Activated CD4-positive, alpha-beta T cell treated with anti-CD3 and anti-CD28 coated beads for 36 hours (primary cell): ENCODE measurements around the gene MICAL2. TPM values are rescaled to one million over a fixed set of nuclear protein-coding genes. Genes with fewer than 3 reads are reported as not detected.

ENCODE experiments used
- ATAC-seq: fragments of 200-7000 bp; cut with Tn5 transposase; one replicate; pipeline ENCODE4 v1.10.0; 2021; ENCODE audit warnings: mild to moderate bottlenecking, moderate library complexity
- CTCF ChIA-PET: fragments of 350-600 bp; sonication (Branson Sonifier 250); formaldehyde crosslinking; loops from one replicate; lab custom pipeline; 2021; ENCODE audit warnings: antibody characterized with exemption; lab: Charles Lee
- POLR2A ChIA-PET: fragments of 350-600 bp; sonication (Branson Sonifier 250); formaldehyde crosslinking; loops from one replicate; lab custom pipeline; 2021; ENCODE audit warnings: antibody characterized with exemption, inconsistent platforms; lab: Charles Lee
- DNase-seq: peaks from one replicate; pipeline ENCODE4 v3.0.0-alpha.2; 2020
- H3K27ac Mint-ChIP-seq: one replicate; pipeline ENCODE4 v1.8.0; 2021; ENCODE audit warnings: mixed read lengths
- H3K27me3 Mint-ChIP-seq: one replicate; pipeline ENCODE4 v1.8.0; 2021; ENCODE audit warnings: mixed read lengths
- H3K36me3 Mint-ChIP-seq: one replicate; pipeline ENCODE4 v1.8.0; 2021; ENCODE audit warnings: low read depth, mixed read lengths
- H3K4me1 Mint-ChIP-seq: one replicate; pipeline ENCODE4 v1.8.0; 2021; ENCODE audit warnings: mixed read lengths
- H3K4me3 Mint-ChIP-seq: one replicate; pipeline ENCODE4 v1.8.0; 2021; ENCODE audit warnings: mild to moderate bottlenecking, moderate library complexity, mixed read lengths
- H3K9me3 Mint-ChIP-seq: one replicate; pipeline ENCODE4 v1.8.0; 2021; ENCODE audit warnings: low read depth, mixed read lengths
- intact Hi-C, 2 experiments: fragments of 100-400 bp; cut with DNase I in 1 of 2; cut with micrococcal nuclease in 1 of 2; formaldehyde crosslinking; loops; one replicate each; pipeline versions ENCODE4 v1.14.2 to v1.15.1; 2022 to 2024; cut with DNase I, micrococcal nuclease
- total RNA-seq, 2 experiments: library from RNA; stranded (reverse); gene quantifications; one replicate each; pipeline ENCODE4 v1.2.3, GENCODE V29; 2021

MICAL2 gene
- total RNA-seq, 2 experiments from 2014 or later, result 186 to 207 TPM

DNA sequence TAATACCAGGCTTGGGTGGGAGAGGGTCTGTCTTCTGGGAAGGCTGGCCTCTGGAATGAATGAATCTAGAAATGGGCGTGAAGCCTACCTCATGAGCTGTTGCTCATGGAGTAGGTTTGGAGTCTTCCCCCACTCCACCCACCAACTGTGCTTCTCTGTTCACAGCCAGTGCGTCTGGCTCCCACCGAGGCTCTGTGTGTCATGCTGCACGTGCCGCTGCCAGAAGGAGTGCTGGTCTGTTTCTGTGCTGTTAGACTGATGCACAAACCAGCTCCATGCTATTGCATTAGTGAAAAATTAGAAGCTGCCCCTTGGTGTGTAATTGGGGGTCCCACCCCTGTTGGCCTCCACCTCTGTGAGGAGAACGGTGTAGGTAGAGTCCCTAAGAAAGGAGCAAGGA, 134.7 kb downstream of the MICAL2 start:
- ATAC-seq, result no peak
- Mint-ChIP-seq H3K36me3 (peaks cover 31% of the 10 kb centered on the region), H3K27me3 (no peaks in the 10 kb centered on the region), H3K4me3 (no peak overlapping the region), H3K9me3 (no peaks in the 10 kb centered on the region), H3K4me1 (peaks cover 27% of the 10 kb centered on the region), H3K27ac (no peak overlapping the region)
- no peak for DNase-seq
- intact Hi-C loops, result no loop called here
- CTCF ChIA-PET, result interaction anchor here (0.7 kb wide), 1 partner anchor 189 kb away, joined by 3 read pairs; no protein-coding TSS in a partner anchor
- POLR2A ChIA-PET, result no interaction called here

DNA sequence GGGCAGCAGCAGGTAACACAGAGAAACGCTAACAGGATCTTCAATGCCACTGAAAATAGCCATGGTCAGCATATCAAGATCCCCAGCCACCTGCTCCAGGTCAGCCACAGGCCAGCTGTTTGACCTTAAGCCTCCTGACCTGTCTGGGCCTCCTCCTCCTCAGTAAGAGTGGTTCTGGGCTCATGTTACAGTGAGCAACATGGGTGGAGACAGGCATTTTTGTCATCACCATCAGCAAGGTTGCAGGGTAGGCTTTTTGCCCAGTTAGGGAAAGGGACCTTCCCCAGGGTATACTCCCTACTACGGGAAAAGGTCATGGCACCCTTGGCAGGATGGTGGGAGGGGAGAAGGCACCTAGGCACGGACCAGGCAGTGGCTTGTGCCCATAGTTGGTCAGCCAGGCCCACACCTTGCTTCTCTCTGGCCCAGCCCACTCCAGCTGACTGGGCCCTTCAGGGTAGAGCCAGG, 135.2 kb downstream of the MICAL2 start:
- intact Hi-C loops, result no loop called here
- no peak for DNase-seq
- ChIA-PET POLR2A (no interaction called here), CTCF (interaction anchor here (0.7 to 1.0 kb wide), 2 partner anchors 122 to 261 kb away, joined by 3 read pairs; no protein-coding TSS in a partner anchor)
- Mint-ChIP-seq H3K9me3 (no peaks in the 10 kb centered on the region), H3K27me3 (no peaks in the 10 kb centered on the region), H3K27ac (no peak overlapping the region), H3K4me1 (peaks cover 27% of the 10 kb centered on the region), H3K36me3 (peaks cover 27% of the 10 kb centered on the region), H3K4me3 (no peak overlapping the region)
- no peak for ATAC-seq

DNA sequence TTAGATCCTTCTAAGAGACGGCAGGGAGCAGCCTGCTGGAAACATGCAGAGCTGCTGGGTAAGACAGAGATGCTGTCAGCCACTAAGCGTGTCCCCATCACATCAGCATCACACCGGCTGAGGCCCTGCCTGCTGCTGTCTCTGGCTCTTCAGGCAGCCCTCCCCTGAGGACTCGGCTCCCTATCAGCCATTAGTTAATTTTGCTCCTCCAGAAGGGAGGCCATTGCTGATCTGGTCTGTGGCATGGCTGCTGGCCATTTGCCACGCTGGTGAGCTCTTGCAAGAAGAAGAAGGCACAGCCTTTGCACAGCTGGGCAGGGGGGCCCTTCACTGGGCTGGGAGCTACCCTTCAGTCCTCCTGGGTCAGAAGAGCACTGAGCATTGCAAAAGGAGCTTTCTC, 135.8 kb downstream of the MICAL2 start:
- ATAC-seq (no peak), DNase-seq (no peak)
- H3K27me3 Mint-ChIP-seq, result no peaks in the 10 kb centered on the region
- peaks cover 25% of the 10 kb centered on the region for H3K36me3 Mint-ChIP-seq
- intact Hi-C loops, result no loop called here
- ChIA-PET CTCF (interaction anchor here (0.7 to 1.1 kb wide), 3 partner anchors 123 to 260 kb away, joined by 3 to 4 read pairs (median 3); no protein-coding TSS in a partner anchor), POLR2A (no interaction called here)
- H3K4me1 Mint-ChIP-seq, result peaks cover 23% of the 10 kb centered on the region
- H3K27ac Mint-ChIP-seq, result no peak overlapping the region
- no peaks in the 10 kb centered on the region for H3K9me3 Mint-ChIP-seq
- H3K4me3 Mint-ChIP-seq, result no peak overlapping the region

DNA sequence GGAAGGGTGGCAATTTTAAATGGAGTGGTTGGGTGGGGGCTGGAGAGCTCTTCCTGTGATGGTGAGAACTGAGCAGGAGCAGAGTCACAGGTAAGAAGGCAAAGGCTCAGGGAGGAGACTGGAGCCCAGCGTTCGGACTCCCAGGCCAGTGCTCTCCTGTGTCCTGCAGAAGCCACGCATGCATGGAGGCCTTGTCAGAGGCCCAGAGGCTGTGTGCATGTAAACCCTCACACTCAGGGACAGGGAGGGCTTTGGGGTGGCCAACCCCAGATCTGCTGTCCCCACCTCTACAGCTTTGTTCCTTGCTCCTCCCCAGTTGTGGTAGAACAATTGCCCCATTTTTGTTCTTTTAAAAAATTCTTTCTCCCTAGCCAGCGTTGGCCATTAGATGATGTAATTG, 136.6 kb downstream of the MICAL2 start:
- ATAC-seq, result no peak
- peaks cover 21% of the 10 kb centered on the region for H3K36me3 Mint-ChIP-seq
- no peak overlapping the region for H3K27ac Mint-ChIP-seq
- ChIA-PET CTCF (interaction anchor here (1.1 kb wide), 1 partner anchor 199 kb away, joined by 4 read pairs; no protein-coding TSS in a partner anchor), POLR2A (no interaction called here)
- H3K9me3 Mint-ChIP-seq, result no peaks in the 10 kb centered on the region
- no peaks in the 10 kb centered on the region for H3K27me3 Mint-ChIP-seq
- DNase-seq, result no peak
- H3K4me1 Mint-ChIP-seq, result peaks cover 15% of the 10 kb centered on the region
- no peak overlapping the region for H3K4me3 Mint-ChIP-seq
- intact Hi-C loops, result no loop called here

DNA sequence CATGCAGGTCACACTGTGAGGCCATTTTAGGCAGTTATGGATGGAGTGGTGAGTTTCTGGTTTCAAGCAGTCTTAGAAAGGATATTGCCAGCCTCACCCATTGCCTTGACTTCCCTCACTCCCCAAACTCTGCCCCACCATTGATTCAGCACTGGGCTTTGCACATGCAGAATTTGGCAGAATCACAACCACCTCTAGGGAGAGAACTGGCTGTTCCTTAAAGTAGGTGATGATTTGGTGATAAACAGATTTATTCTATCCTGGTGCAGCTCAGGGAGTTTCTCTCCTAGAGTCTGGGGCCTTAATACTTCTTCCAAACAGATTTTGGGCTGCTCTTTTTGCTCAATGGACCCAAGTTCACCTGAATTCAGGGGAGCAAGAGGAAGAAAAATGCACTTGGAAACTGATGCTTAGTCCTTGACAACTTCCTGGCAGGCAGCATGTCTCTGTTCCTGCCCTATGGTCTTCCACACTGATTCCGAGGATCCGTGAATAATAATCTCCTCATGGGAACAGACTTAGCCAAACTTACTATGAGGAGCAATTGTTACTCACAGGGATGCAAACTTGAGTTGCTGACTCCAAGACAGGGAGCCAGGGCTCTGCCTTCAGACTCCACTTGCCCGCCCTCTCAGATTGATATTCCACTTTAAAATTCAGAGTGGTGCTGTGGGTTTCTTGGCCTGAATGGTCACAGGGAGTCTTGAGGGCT, 137.3 kb downstream of the MICAL2 start:
- intact Hi-C loops, result no loop called here
- ChIA-PET POLR2A (no interaction called here), CTCF (interaction anchor here (0.8 to 1.1 kb wide), 3 partner anchors 33 to 38 kb away, joined by 3 to 4 read pairs (median 3); no protein-coding TSS in a partner anchor)
- no peaks in the 10 kb centered on the region for H3K9me3 Mint-ChIP-seq
- peaks cover 17% of the 10 kb centered on the region for H3K36me3 Mint-ChIP-seq
- no peaks in the 10 kb centered on the region for H3K27me3 Mint-ChIP-seq
- no peak overlapping the region for H3K27ac Mint-ChIP-seq
- no peak overlapping the region for H3K4me3 Mint-ChIP-seq
- ATAC-seq (no peak), DNase-seq (no peak)
- peaks cover 7% of the 10 kb centered on the region for H3K4me1 Mint-ChIP-seq

DNA sequence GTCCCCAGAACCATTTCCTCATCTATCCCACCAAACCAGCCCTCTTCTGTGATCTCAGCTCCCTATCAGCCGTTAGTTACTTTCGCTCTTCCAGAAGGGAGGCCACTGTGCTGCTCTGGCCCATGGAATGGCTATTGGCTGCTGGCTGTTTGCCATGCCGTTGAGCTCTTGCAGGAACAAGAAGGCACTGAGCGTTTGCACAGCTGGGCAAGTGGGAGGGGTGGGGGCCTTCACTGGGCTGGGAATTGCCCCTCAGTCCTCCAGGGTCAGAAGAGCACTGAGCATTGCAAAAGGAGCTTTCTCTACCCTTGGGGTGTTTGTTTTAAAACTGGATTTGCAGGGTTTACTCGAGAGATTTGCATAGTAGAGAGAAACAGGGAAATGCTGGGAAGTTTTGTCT, 137.9 kb downstream of the MICAL2 start:
- H3K27ac Mint-ChIP-seq, result no peak overlapping the region
- H3K27me3 Mint-ChIP-seq, result no peaks in the 10 kb centered on the region
- ChIA-PET CTCF (interaction anchor here (0.6 to 1.1 kb wide), 6 partner anchors 12 to 622 kb away, joined by 3 to 5 read pairs (median 3); no protein-coding TSS in a partner anchor), POLR2A (no interaction called here)
- no peak overlapping the region for H3K4me3 Mint-ChIP-seq
- DNase-seq, result no peak
- peaks cover 16% of the 10 kb centered on the region for H3K36me3 Mint-ChIP-seq
- H3K4me1 Mint-ChIP-seq, result peaks cover 1% of the 10 kb centered on the region
- no peak for ATAC-seq
- no peaks in the 10 kb centered on the region for H3K9me3 Mint-ChIP-seq
- intact Hi-C loops, result no loop called here

DNA sequence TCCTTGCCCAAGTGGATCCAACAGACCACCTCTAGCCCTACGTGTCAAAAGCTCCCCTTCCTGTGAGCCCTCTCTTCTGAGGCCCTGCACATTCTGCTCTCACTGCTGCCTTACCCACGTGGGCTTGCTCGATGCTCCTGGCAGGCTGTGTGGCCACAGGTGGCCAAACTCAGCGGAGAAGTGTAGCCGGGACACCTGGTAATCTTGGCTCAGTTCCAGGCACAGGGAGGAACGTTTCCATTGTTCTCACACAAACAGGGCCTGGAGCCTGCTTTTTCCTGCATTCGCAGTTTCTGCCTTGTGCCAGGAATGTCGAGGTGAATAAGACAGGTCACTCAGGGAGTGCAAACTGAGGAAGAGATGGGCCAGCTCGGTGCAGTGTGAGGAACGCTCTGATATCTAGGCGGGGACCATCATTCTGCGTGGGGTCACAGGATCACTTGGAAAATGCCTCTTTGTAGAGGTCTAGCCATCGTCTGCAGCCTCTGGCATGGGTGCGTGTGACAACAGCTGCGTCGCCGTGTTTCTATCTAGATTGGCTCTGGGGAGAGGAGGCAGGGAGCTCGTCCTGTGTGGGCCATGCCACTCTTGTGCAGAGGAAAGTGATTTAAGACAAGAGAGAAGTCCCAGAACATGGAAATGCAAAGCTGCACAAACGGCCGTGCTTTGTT, 139.3 kb downstream of the MICAL2 start:
- no peak for DNase-seq
- intact Hi-C loops, result no loop called here
- Mint-ChIP-seq H3K27me3 (no peaks in the 10 kb centered on the region), H3K9me3 (no peaks in the 10 kb centered on the region), H3K27ac (no peak overlapping the region), H3K36me3 (peaks cover 11% of the 10 kb centered on the region), H3K4me1 (no peaks in the 10 kb centered on the region), H3K4me3 (no peak overlapping the region)
- ChIA-PET POLR2A (no interaction called here), CTCF (interaction anchor here (0.7 to 1.1 kb wide), 2 partner anchors 14 to 202 kb away, joined by 3 read pairs; no protein-coding TSS in a partner anchor)
- ATAC-seq, result no peak

DNA sequence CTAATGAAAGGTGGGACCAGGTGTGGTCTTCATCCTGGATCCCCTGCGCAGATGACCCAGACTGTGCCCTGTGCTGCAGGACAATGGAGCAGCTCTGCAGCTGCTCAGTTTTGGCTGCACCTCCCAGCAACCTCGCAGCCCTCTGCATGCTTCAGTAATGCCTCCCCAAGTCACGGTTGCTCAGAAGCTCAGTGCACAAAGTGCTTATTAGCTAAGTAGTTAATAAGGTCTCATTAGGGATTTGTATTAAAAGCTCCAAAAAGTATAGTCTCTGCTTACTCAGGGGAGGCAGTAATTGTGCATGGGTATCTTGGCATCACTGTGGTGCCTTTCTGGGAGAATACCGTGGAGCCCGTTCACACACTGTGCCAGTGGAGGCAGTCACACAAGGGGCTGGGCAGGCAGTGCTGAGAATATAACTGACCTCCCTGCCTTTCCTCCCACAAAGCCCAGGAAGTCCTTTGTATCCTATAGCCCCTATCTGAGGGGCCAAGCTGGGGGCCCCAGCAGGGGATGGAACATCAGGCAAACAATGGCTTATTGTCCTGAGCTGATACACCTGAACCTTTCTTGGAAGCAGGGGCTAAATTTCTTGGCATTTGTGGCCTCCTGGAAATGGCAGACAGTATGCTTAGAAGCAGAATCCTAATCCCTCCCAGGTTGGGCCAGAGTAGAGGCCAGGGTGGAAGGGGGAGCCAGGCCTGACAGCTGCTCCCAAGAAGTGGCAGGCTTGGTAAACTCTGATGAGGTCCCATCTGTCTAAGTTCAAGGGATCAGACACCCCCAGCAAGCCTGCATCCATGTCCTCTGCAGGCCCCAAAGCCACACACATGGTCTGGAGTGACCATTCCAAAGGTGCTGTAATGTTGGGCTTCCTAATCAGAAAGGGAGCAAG, 141.5 kb downstream of the MICAL2 start:
- CTCF ChIA-PET, result interaction anchor here (0.6 to 1.3 kb wide), 3 partner anchors 30 to 351 kb away, joined by 3 to 4 read pairs (median 3); no protein-coding TSS in a partner anchor
- peaks cover 17% of the 10 kb centered on the region for H3K36me3 Mint-ChIP-seq

DNA sequence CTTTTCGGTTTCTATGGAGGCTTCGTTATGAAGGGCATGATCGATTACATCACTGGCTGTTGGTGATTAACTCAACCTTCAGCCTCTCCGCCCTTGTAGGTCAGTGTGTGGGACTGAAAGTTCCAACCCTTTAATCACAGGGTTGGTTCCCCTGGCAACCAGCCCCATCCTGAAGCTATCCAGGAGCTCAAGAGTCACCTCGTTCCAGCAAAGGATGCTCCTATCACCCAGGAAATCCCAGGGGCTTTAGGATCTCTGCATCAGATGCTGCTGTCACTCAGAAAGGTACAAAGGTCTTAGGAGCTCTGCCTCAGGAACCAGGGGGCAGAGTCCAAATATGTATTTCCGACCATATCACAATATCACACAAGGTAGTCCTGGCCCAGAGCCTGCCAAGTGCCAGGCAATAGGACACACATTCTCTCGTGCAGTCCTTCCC, 143.5 kb downstream of the MICAL2 start:
- intact Hi-C loops, result no loop called here
- Mint-ChIP-seq H3K4me1 (no peaks in the 10 kb centered on the region), H3K4me3 (no peak overlapping the region), H3K36me3 (peaks cover 17% of the 10 kb centered on the region), H3K27me3 (no peaks in the 10 kb centered on the region), H3K9me3 (no peaks in the 10 kb centered on the region), H3K27ac (no peak overlapping the region)
- POLR2A ChIA-PET, result no interaction called here
- no peak for ATAC-seq
- CTCF ChIA-PET, result interaction anchor here (0.6 to 0.7 kb wide), 2 partner anchors 17 to 168 kb away, joined by 3 to 4 read pairs; no protein-coding TSS in a partner anchor
- no peak for DNase-seq

More for the DNA sequence above, 141.5 kb downstream of the MICAL2 start:
- intact Hi-C loops, result no loop called here
- H3K9me3 Mint-ChIP-seq, result no peaks in the 10 kb centered on the region
- no peak for ATAC-seq
- H3K4me3 Mint-ChIP-seq, result no peak overlapping the region
- H3K4me1 Mint-ChIP-seq, result no peaks in the 10 kb centered on the region
- POLR2A ChIA-PET, result no interaction called here
- H3K27me3 Mint-ChIP-seq, result no peaks in the 10 kb centered on the region
- no peak overlapping the region for H3K27ac Mint-ChIP-seq
- no peak for DNase-seq

DNA sequence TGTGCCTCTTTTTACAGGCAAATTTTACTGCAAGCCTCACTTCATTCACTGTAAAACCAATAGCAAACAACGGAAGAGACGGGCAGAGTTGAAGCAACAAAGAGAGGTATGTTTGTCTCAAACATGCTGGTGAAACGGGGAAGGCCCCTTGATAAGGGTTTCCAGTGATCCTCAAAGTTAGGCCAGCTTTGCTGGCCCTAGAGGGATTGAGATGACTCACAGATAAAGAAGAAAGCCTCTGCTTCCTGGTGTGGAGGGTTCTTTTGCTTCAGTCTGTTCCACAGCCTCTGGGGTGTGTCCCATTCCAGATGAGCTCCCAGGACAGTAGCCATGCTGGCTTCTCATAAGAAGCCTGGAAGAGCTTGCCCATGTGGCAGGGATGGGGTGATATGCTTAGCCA, 148.1 kb downstream of the MICAL2 start:
- intact Hi-C loops, result no loop called here
- ATAC-seq (no peak), DNase-seq (no peak)
- Mint-ChIP-seq H3K36me3 (peaks cover 29% of the 10 kb centered on the region), H3K27me3 (no peaks in the 10 kb centered on the region), H3K4me3 (no peak overlapping the region), H3K27ac (no peak overlapping the region), H3K4me1 (no peaks in the 10 kb centered on the region), H3K9me3 (no peaks in the 10 kb centered on the region)
- CTCF ChIA-PET, result interaction anchor here (0.6 kb wide), 1 partner anchor 183 kb away, joined by 3 read pairs; no protein-coding TSS in a partner anchor
- POLR2A ChIA-PET, result no interaction called here

DNA sequence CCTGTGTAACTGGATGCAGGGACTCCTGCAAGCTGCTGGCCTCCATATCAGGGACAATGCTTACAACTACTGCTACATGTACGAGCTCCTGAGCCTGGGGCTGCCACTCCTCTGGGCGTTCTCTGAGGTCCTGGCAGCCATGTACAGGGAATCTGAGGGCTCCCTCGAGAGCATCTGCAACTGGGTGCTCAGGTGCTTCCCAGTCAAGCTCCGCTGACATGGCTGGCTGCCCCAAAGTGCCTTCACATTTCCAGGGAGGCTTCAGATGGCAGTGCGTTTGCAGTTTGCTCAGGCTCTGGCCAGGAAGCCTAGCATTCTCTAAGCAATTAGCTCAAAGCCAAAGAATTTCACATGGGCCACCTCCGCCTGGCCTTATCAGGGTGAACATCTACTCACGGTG, 149.6 kb downstream of the MICAL2 start:
- CTCF ChIA-PET, result interaction anchor here (0.6 to 2.5 kb wide), 6 partner anchors 10 to 215 kb away, joined by 3 to 10 read pairs (median 5); no protein-coding TSS in a partner anchor
- Mint-ChIP-seq H3K9me3 (no peaks in the 10 kb centered on the region), H3K36me3 (peaks cover 26% of the 10 kb centered on the region), H3K27me3 (no peaks in the 10 kb centered on the region), H3K4me3 (no peak overlapping the region), H3K4me1 (no peaks in the 10 kb centered on the region), H3K27ac (no peak overlapping the region)
- DNase-seq, result no peak
- no peak for ATAC-seq
- intact Hi-C loops, result no loop called here
- POLR2A ChIA-PET, result no interaction called here
